Embryonic facial prominence (tissue), 1 donor: ENCODE measurements around the gene RCOR3.

ENCODE experiments used
- DNase-seq: peaks from one replicate; pipeline ENCODE4 v3.0.0-alpha.2; 2016; ENCODE audit errors: extremely low spot score

Gene RCOR3

DNA sequence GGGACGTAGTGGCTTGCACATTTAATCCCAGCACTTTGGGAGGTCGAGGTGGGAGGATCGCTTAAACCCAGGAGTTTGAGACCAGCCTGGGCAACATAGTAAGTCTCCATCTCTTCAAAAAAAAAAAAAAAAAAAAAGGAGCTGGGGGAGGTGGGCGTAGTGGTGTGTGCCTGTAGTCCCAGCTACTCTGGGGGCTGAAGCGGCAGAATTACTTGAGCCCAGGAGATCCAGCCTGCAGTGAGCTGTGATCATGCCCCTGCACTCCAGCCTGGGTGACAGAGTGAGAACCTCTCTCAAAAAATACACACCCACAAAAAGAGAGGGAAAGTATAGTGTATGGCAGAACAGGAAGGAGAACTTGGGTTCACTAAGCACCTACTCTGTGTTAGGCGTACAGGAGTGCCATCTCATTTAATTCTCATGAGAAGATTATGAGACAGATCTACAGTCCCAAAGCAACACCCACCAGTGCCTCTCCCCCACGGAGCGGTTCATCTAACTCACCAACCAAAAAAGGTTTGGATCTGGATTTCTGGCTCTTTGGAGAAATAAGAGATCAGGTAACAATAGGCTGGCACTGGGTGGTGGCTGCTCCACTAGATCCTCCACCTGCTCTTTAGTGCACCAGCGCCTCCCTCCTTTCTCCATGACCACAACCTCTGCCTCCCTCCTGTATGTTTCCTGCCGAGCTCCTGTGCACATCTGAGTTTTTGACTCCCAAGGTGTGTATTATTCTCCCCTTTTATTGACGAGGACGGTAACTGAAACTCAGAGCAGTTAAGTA lies 66.0 kb downstream of the RCOR3 start:
- no peak for DNase-seq

DNA sequence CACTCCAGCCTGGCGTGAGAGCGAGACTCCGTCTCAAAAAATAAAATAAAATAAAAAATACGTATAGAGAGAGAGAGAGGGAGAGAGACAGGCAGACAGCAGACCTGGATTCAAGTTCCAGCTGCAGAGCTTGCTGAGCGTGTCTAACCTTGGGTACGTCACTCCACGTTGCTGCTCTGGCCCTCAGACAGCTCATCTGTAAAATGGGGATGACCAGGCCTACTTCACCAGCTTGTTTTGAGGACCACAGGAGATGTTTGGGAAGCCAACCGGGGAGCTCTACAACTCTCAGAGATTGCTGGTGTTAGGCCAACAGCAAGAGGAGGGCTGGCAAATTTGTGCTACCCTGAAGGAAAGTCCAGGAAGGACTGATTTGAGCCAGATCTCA lies 67.0 kb downstream of the RCOR3 start:
- no peak for DNase-seq

DNA sequence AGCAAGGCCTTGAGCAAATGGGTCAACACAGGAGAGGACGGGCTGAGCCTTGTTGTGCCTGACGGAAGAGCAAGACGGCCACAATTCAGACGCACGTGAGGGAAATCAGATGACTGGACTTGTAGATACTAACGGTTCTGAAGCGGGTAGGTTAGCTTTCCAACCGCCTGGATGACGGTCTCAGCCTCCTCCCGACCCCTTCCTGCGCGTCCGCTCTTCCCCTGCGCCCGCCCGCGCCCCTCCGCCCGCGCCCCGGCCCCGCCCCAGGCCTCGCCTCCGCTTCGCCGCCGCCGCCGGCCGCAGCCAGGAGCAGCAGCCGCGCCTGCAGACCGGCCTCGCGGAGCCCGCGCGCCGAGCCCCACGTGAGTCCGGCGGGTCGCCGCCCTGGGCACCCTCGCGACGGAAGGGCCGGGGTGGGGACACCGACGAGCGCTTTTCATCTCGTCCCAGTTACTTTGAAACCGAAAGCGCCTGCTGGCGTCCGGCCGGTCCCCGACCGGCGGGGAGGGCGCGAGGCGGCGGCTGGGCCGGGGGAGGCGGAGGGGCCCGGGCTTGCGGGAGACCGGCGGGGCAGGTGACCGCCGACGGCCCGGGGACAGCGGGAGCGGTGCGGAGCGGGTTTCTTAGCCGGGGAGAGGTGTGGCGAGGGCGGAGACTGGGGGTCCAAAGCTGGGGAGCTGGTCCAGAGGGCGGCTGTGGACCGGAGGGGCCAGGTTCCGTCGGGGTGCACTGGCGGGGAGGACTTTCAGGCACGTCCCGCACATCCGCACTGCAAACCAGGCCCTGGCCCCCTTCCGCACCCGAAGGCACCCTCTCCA lies 67.6 kb downstream of the RCOR3 start, which contains the start of gene TRAF5:
TRAF5 (plus strand) TSS at position 306 of the 818 bp plus-strand sequence. CDS start 26,407 bp downstream, outside the sequence.
- DNase-seq = no peak

DNA sequence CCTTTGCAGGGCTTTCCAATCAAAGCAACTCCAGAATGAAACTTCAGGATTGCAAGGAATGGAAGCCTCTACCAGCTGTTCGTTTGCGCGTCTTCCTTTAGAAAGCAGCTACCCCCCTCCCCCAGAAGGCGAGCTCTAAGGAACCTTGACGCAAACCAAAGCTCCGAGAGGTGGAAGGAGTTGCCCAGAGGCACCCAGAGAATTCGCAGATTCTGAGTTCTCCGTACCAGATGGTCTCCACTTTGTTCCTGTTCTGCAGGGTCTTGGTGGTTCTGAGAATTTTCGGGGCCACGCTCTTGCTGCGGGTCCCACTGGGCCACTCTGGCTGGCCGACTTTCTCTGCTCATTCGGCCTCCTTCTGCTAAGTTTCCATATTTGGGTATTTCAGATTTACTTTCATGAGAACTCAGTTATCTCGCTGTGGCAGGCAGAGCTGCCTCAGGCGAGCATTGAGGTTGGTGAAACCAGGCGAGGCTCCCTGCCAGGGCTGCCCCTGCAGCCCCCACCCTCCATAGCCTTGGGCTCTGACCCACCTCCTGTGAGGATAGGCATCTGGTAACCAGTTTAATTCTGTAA lies 68.3 kb downstream of the RCOR3 start:
- peak; percentile 31 for DNase-seq

DNA sequence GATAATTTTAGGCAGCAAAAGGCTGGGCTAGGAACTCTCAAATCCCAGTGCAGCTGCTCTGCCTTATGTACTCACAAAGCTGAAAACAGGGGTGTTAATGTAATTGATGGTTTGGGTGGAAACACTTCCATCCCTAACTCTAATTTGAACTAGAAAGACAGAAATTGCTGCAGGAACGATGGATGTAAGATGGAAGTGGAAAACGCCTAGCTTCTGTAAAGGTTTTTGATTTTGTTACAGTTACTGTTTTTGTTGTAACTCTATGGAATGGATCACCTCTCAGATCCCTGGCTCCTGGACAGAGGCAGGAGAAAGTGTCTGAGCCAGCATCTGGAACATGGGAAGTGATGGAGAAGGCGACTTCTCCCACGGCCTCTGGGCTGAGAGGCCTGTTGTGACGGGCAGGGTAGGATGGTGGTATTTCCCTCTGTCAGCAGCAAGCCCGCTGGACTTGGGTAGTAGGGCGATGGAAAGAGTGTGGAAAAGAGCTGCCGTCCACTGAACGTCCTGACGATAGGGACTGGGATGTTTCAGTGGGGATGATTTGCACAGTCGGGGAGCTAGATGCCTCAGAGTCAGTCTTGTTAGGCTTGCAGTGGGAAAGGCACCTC lies 69.0 kb downstream of the RCOR3 start:
- no peak for DNase-seq

DNA sequence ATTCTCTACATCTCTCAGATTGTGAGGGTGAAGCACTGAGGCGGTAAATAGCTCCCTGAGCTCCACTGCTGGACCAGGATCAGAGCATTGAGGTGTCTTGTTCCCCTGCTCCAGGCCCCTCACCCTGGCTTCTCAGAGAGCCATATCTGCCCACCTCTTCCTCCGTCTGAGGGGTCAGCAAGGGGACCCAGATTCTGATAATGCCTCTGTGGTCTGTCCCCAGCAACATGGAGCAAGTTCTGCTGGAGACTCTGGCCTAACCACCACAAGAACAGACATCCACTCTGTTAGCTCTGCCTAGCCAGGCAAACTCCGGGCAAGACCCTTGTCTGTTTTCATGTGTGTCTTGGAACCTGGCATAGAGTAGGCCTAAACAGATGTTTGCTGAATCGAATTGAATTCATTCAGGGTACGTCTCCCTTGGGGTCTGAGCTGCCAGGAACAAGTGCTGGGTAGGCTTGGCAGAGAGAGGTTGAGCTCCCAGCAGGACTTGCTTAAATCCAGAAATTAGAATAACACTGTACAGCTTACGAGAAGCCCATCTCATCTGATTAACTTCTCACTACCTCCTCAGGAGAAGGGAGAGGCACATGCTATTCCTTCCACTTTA lies 69.8 kb downstream of the RCOR3 start:
- no peak for DNase-seq

DNA sequence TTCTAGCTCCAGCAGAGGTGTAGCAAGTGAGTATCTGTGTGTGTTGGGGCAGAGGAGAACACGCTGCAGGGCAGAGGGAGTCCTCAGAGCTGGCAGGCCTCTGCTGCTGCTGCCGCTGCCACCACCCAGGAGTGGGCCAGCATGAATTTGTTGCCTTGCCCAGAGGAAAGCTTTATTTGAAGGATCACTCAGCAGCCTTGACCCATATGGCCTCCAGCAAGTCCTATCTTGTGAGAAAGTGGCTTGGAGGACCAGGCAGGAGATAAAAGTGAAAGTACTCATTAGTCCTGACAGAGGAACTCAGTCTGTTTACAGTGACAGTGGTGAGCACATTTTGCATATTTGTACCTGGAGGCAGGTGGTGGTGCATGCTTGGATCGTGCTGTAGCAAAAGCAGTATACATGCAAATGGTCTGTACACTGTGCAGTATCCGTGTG lies 70.6 kb downstream of the RCOR3 start:
- DNase-seq = no peak

DNA sequence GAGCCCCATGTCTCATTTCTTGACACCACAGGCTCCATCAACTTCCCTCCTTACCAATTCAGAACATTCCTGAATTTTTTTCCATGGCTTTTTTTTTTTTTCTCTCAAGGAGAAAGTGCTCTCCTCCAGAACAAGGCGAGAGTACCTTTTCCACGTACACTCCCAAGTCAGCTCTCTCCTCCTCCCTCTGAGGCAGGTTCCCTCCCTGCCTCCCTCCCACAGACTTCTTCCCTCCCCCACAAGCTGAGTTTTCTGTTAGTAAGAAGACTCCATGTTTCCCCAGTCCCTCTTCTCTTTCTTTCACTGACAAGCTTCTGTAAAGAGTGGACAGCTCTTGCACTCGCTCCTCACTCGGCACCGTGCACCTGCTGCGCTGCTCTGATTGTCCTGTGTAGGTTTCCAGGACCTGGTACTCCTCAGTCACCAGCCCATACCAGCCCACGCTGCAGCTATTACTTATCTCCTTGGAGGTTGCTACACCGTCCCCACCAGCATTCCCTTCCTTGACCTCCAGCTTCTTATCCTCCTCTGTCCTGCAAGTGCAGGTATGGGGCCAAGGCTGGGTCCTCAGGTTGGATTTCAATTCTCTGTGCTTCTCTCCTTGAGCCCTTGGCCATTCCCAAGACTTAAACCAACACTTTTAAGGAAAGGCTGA lies 71.2 kb downstream of the RCOR3 start:
- DNase-seq = no peak

DNA sequence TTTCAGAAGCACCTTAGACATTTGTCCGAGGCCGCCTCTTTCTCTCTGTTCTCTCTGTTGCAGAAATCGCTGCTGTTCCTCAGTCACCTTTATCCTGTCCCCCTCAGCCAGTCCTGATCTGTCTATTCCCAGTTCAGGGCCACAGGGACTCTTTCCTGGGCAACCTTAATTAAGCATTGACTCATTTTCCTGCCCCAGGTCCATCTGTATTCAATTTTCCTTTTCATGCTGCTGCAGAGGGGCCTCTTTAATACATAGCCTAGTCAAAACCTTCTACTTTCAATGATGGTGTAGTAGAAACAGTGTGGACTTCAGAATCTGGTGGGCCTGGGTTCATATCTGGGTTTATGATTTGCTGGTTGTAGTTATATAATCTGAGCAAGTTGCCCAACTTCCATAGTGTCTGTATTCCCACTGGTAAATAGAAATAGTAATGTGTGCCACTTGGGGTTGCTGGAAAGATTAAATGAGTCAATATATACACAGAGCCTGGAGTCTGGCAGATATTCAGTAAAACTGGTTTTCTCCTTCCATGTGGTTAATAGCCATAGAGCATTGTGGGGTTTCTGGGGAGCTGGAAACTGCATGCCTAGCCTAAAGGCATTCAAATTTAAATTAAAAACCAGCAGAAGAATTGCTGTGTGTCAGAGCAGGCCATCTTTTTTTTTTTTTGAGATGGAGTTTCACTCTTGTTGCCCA lies 72.0 kb downstream of the RCOR3 start:
- DNase-seq = no peak

DNA sequence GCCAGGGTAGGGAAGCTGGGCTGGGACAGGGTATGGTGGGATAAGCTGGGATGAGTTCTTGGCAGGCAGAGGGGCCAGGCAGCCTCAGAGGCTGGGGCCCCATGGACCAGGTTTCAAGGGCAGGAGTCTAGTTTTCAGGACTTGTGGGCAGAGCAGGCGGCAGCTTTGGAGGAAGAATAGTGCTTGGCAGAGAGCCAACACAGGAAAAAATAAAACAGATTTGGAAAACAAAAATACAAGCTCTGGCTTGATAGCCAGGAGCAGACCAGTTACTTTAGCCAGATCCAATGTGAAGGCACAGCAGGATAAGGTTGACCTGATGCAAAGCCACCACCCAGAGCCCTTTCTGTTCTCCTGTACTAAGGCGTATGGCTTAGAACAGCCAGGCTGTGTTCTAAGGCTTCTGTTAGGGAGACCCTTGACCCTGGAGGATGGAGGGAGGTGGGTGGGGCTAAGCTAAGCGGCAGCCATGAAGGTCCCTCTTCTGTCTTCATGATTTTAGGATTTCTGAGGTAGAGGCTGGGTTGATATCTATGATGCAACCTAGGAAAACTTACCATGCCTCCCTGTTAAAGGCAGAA lies 73.0 kb downstream of the RCOR3 start:
- no peak for DNase-seq

DNA sequence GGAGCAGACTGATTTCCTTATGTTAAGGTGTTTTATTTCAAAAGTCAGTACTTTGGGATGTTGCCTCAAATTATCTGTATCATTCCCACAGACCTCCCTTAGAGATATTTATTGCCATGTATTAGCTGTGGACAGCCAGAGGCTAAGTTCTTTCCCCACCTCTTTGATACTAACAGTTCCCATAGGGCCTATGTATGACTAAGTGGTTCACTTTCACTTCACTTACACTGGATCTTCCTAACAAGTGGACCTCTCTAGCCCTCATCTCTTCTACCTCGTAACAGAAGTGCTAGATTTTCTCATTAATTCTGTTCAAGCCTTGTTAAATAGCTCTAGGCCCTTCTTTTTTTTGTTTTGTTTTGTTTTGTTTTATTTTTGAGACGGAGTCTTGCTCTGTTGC lies 73.7 kb downstream of the RCOR3 start:
- no peak for DNase-seq

DNA sequence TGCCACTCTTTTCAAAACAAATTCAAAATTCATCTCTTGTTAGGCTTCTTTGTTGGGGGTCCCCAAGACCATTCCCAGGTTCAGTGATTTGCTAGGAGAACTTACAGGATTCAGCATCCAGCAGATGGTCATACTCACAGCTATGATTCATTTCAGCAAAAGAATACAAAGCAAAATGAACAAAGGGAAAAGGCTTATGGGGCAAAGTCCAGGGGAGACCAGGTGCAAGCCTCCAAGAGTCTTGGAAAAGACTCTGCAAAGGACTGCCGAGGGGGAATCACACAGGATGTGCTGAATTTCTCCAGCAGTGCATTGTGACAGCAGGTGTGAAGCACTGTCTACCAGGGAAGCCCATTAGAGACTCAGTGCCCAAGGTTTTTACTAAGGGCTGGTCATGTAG lies 74.7 kb downstream of the RCOR3 start:
- DNase-seq = no peak

DNA sequence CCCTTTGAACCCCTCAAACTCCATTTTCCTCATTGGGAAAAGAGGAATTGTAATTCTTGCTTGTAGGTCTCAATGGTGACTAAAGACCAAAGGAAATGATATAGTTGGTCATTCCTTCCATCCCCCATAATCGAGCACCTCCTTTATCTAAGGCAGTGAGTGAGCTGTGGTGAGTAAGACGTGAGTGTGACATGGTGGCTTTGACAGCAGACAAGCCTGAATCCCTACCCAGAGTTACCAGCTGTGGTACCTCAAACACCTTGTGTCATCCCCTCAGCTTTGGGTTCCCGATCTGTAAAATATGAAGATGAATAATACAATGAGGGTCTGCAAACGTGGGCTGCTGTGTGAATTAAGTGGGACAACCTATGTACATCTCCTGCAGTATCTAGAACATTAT lies 75.8 kb downstream of the RCOR3 start:
- DNase-seq = no peak

DNA sequence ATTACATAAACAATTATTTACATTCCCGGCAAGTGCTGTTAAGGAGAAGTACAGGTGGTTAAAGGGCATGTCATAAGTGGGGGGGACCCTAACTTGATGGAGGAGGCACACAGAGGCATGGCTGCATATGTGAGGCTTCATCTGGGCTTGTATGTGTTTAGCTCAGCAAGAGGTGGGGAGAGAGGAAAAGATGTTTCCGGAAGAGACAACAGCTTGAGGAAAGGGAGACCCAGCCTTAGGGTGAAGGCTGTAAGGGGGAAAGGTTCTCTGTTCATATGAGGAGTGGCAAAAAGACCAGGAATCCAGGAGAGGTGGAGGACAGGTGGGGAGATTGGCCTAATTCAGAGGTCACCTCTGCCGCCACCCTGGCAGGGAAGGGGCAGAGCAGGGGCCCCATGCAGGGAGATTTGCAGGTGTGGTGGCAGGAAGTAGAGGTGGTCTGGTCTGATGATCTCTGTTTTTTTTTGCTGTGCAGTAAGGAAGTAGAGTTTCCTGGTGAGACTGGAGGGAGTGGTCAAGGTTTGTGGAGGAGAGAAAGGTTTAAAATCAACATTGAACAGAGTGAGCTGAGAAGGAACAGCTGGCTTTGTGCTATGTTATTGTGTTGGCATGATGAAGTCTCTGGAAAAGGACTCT lies 76.5 kb downstream of the RCOR3 start:
- DNase-seq = no peak

DNA sequence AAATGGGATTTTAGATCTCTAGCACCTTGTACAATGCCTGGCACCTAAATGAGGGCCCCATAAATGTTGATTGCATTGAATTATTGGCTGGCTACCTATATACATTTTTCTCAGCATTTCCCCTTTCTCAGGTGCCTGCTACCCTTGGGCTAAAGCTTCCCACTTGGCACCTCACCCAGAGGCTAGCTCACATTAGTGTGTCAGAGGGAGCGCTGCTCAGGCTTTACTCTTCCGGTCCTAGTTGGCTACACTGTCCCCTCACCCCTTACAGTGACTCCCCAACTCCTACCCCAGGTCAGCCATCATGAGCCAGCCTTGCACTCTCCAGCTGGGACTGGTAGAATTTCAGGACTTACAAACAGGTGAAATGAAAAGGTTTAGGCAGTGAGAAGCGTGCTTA lies 77.0 kb downstream of the RCOR3 start:
- DNase-seq = no peak

DNA sequence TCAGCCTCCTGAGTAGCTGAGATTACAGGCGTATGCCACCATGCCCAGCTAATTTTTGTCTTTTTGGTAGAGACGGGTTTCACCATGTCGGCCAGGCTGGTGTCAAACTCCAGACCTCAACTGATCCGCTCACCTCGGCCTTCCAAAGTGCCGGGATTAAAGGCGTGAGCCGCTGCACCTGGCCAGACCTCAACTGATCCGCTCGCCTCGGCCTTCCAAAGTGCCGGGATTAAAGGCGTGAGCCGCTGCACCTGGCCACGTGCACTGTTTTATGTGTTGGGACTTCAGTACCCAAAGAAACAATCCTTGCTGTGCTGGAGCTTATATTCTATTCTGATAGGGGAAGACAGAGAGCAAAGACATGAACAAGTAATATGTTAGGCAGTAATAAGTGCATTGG lies 77.6 kb downstream of the RCOR3 start:
- DNase-seq = no peak

DNA sequence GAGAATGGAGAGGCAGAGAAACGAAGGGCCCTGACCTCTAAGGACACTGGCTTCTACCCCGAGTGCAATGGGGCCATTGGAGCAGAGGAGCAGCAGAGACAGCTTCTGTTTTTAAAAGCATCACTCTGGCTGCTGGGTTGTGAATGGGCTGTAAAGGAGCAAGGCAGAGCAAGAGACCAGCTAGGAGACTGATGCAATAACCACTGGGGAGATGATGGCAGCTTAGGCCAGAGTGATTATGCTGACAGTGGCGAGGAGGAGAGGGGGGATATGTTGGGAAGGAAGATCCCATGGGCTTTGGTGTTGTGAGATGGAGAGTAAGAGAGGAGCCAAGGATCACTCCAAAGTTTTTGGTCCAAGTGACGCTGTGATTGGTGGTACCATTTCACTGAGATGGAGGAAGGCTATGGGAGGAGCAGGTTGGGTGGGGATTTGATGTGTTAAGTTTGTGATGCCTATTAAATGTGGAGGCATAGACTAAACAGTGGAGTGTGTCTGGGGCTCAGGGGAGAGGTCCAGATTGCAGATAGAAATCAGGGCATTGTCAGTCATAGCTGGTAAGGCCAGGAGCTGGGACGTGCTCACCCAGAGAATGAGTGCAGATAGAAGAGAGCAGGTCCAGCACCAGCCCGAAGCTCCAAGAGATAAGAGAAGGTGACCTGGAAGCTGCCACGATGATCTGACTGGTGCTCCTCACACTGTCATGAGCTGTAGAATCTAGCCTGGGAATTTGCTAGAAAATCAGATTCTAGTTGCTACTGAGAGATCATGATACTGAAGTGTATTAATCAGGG lies 78.5 kb downstream of the RCOR3 start:
- no peak for DNase-seq

DNA sequence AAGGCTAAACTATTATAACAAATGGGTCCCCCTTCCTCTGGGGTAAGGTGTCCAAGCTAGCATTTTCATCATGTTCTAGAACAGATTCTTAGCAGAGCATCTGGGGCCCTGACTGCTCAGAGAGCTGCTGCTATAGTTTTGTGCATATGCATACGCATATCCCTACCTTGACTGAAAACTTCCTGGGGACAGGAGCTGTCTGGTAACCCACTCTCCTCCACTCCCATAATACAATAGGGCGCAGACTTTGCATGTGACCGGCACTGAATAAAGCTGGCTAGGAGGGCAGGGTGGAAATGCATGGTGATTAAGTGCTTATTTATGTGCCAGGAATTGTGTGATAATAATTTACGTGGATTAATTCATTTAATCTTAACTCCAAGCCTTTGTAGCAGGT lies 79.1 kb downstream of the RCOR3 start:
- DNase-seq = no peak

DNA sequence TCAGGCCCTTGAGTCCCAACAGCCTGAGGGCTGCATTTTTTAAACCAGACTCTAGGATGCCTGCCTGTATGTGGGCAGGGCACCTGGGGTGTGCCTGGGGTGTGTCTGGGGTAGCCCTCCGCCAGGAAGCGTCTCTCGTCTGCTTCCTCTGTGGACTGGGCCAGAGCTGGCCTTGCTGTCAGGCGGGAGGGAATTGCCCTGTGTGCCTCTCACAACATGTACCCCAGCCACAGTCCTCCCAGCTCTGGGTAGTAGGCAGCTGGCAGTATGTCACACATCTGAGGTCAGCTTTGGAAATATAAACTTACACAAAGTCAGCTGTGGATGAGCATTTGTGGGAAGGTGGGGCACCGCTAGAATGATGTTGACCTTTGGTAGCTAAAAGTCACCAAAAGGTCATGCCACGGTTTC lies 80.5 kb downstream of the RCOR3 start:
- no peak for DNase-seq
